ENCODE data around the gene OFD1.

OFD1 gene

DNA sequence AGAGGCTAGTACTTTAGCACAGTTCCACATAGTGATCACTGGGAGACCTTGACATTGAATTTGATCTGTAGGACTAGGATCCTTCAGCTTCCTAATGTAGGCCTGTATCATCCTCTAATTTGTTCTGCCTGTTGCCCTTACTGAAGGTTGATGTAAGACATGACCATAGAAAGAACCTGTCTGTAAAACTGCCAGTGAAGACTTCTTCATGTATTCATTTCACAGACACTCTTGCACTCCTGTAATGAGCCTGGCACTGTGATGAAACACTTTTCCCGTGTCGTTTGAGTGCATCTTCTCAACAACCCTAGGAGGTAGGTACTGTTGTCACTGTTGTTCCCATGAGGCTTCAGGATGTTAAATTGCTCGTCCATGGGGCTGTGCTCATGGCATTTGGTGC is 31.0 kb upstream of the OFD1 start:
- no CpG with 5 or more reads among the region's 3 CpGs for WGBS (ENCODE audit: extremely low coverage, insufficient coverage, insufficient read length)
- H2AK5ac ChIP-seq (ENCODE audit: low read length), result no peak overlapping the region
- H3K4me2 ChIP-seq (ENCODE audit: low read length), result no peak overlapping the region
- H3K79me2 ChIP-seq (ENCODE audit: control insufficient read depth, insufficient read depth, low read length, poor library complexity), result peaks cover 3% of the 10 kb centered on the region
- H3K9ac ChIP-seq (ENCODE audit: low read length), result no peak overlapping the region
- H4K8ac ChIP-seq (ENCODE audit: low read depth, low read length), result no peak overlapping the region
- H3K9me3 ChIP-seq (ENCODE audit: insufficient read depth, low read depth, low read length), result no peaks in the 10 kb centered on the region
- no peak overlapping the region for H3K18ac ChIP-seq (ENCODE audit: low read length)
- H3K4ac ChIP-seq (ENCODE audit: low read depth, low read length), result peak overlapping the region; percentile 22
- H3K4me1 ChIP-seq (ENCODE audit: control insufficient read depth in 1 of 2, insufficient read depth in 2 of 2, low read length in 2 of 2), result no peaks in the 10 kb centered on the region
- no peak overlapping the region for H2BK120ac ChIP-seq (ENCODE audit: insufficient read depth, low read length, poor library complexity)
- H3K79me1 ChIP-seq (ENCODE audit: low read length), result no peaks in the 10 kb centered on the region
- H4K12ac ChIP-seq (ENCODE audit: low read depth, low read length), result no peak overlapping the region
- H4K91ac ChIP-seq (ENCODE audit: low read depth, low read length), result no peak overlapping the region
- H2AFZ ChIP-seq (ENCODE audit: insufficient read depth, low read length, poor library complexity), result no peak overlapping the region
- H2BK5ac ChIP-seq (ENCODE audit: low read depth, low read length, poor library complexity), result no peak overlapping the region
- no peak overlapping the region for H2BK12ac ChIP-seq (ENCODE audit: low read length)
- DNase-seq, result no peak
- no peaks in the 10 kb centered on the region for H3K27me3 ChIP-seq (ENCODE audit: insufficient read depth, low read length)
- no peak overlapping the region for H3K23ac ChIP-seq (ENCODE audit: low read length)
- H3K27ac ChIP-seq (ENCODE audit: low read depth, low read length), result no peak overlapping the region
- H3K4me3 ChIP-seq (ENCODE audit: low read depth, low read length), result no peak overlapping the region
- peaks cover 5 to 9% of the 10 kb centered on the region in 2 experiments for H3K36me3 ChIP-seq (ENCODE audit: control insufficient read depth in 1 of 2, insufficient read depth in 2 of 2, low read length in 2 of 2)
- no peak overlapping the region for H3K14ac ChIP-seq (ENCODE audit: low read length)

DNA sequence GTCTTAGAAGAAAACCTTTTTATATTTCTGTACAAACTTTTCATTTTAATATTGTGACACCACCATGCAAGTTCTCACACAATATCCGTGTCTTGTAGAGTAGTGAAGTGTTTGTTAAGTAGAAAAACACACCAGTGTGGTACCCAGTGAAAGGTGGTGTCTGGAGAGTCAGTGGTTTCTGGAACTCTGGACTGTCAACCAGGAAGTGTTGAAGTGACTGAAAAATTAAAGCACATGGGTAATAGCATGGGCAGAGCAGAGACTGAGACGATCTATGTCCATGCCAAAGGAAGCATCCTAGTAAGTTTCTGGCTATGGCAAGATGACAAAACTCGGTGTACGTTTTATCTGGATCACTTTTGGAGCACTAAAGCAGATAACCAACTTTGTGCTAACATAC is 23.4 kb upstream of the OFD1 start:
- peaks cover 12 to 13% of the 10 kb centered on the region in 2 experiments for H3K36me3 ChIP-seq (ENCODE audit: control insufficient read depth in 1 of 2, insufficient read depth in 2 of 2, low read length in 2 of 2)

DNA sequence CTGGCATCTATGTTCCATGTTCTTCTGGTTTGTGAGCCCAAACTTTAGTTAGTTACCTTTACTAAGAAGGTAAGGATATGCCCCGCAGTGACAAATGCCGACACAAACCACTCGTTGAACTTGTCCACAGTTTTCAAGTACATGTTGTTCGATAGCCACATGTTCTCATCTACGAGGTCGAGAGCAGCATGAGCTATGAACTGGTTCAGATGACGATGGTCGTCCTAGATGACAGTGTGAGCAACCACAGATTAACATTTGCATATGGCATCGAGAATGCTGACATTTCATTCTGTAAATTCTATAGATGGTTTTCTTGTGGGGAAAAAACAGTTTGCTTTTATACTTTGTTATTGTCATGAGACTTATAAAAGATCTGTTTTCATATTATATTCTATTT is 18.1 kb upstream of the OFD1 start:
- no peak overlapping the region for H3K18ac ChIP-seq (ENCODE audit: low read length)
- H3K4me2 ChIP-seq (ENCODE audit: low read length), result no peak overlapping the region
- H3K27ac ChIP-seq (ENCODE audit: low read depth, low read length), result no peak overlapping the region
- H3K9ac ChIP-seq (ENCODE audit: low read length), result no peak overlapping the region
- no peak overlapping the region for H2AK5ac ChIP-seq (ENCODE audit: low read length)
- no peak overlapping the region for H4K12ac ChIP-seq (ENCODE audit: low read depth, low read length)
- peaks cover 0 to 4% of the 10 kb centered on the region in 2 experiments for H3K4me1 ChIP-seq (ENCODE audit: control insufficient read depth in 1 of 2, insufficient read depth in 2 of 2, low read length in 2 of 2)
- no peak overlapping the region for H2BK120ac ChIP-seq (ENCODE audit: insufficient read depth, low read length, poor library complexity)
- H4K8ac ChIP-seq (ENCODE audit: low read depth, low read length), result no peak overlapping the region
- H3K79me2 ChIP-seq (ENCODE audit: control insufficient read depth, insufficient read depth, low read length, poor library complexity), result no peaks in the 10 kb centered on the region
- WGBS (ENCODE audit: extremely low coverage, insufficient coverage, insufficient read length), result no CpG with 5 or more reads among the region's 9 CpGs
- H3K9me3 ChIP-seq (ENCODE audit: insufficient read depth, low read depth, low read length), result no peaks in the 10 kb centered on the region
- peaks cover 2% of the 10 kb centered on the region for H3K79me1 ChIP-seq (ENCODE audit: low read length)
- no peak overlapping the region for H3K4me3 ChIP-seq (ENCODE audit: low read depth, low read length)
- no peak overlapping the region for H3K14ac ChIP-seq (ENCODE audit: low read length)
- H2AFZ ChIP-seq (ENCODE audit: insufficient read depth, low read length, poor library complexity), result no peak overlapping the region
- DNase-seq, result no peak
- no peak overlapping the region for H2BK5ac ChIP-seq (ENCODE audit: low read depth, low read length, poor library complexity)
- H3K4ac ChIP-seq (ENCODE audit: low read depth, low read length), result no peak overlapping the region
- peaks cover 3 to 15% of the 10 kb centered on the region in 2 experiments for H3K36me3 ChIP-seq (ENCODE audit: control insufficient read depth in 1 of 2, insufficient read depth in 2 of 2, low read length in 2 of 2)
- no peak overlapping the region for H2BK12ac ChIP-seq (ENCODE audit: low read length)
- H4K91ac ChIP-seq (ENCODE audit: low read depth, low read length), result no peak overlapping the region
- no peaks in the 10 kb centered on the region for H3K27me3 ChIP-seq (ENCODE audit: insufficient read depth, low read length)
- H3K23ac ChIP-seq (ENCODE audit: low read length), result no peak overlapping the region

More for the DNA sequence above, 23.4 kb upstream of the OFD1 start:
- no CpG with 5 or more reads among the region's 4 CpGs for WGBS (ENCODE audit: extremely low coverage, insufficient coverage, insufficient read length)
- H4K12ac ChIP-seq (ENCODE audit: low read depth, low read length), result no peak overlapping the region
- no peak overlapping the region for H4K8ac ChIP-seq (ENCODE audit: low read depth, low read length)
- H3K9ac ChIP-seq (ENCODE audit: low read length), result no peak overlapping the region
- no peak overlapping the region for H3K27ac ChIP-seq (ENCODE audit: low read depth, low read length)
- H3K27me3 ChIP-seq (ENCODE audit: insufficient read depth, low read length), result no peaks in the 10 kb centered on the region
- H3K79me2 ChIP-seq (ENCODE audit: control insufficient read depth, insufficient read depth, low read length, poor library complexity), result no peaks in the 10 kb centered on the region
- no peak overlapping the region for H3K18ac ChIP-seq (ENCODE audit: low read length)
- no peak overlapping the region for H3K4ac ChIP-seq (ENCODE audit: low read depth, low read length)
- H2BK5ac ChIP-seq (ENCODE audit: low read depth, low read length, poor library complexity), result no peak overlapping the region
- no peak overlapping the region for H2BK12ac ChIP-seq (ENCODE audit: low read length)
- H2AK5ac ChIP-seq (ENCODE audit: low read length), result no peak overlapping the region
- no peak overlapping the region for H3K14ac ChIP-seq (ENCODE audit: low read length)
- H3K9me3 ChIP-seq (ENCODE audit: insufficient read depth, low read depth, low read length), result no peaks in the 10 kb centered on the region
- no peak overlapping the region for H3K4me2 ChIP-seq (ENCODE audit: low read length)
- no peaks in the 10 kb centered on the region for H3K79me1 ChIP-seq (ENCODE audit: low read length)
- no peak overlapping the region for H2AFZ ChIP-seq (ENCODE audit: insufficient read depth, low read length, poor library complexity)
- no peak overlapping the region for H3K23ac ChIP-seq (ENCODE audit: low read length)
- H2BK120ac ChIP-seq (ENCODE audit: insufficient read depth, low read length, poor library complexity), result no peak overlapping the region
- H3K4me1 ChIP-seq (ENCODE audit: control insufficient read depth in 1 of 2, insufficient read depth in 2 of 2, low read length in 2 of 2), result no peaks in the 10 kb centered on the region
- DNase-seq, result no peak
- no peak overlapping the region for H4K91ac ChIP-seq (ENCODE audit: low read depth, low read length)
- no peak overlapping the region for H3K4me3 ChIP-seq (ENCODE audit: low read depth, low read length)

DNA sequence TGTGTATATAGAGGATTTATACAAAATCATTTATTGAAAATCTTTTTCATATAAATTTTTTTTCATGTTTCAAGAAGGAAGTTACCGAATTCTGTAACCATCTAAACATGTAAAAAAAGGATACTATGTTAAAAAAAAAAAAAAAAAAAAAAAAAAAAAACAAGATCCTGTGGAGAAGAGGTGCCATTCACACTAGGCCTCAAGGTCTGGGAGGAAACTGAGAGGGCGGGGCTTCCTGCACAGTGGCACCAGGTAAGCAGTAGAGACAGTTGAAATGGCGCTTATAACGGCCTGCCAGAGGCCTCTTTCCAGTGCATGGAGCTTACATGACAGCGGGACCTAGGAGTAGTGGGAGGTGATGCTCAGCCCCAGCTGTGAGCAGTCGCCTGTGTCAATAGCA is 17.6 kb upstream of the OFD1 start:
- no peak overlapping the region for H2BK120ac ChIP-seq (ENCODE audit: insufficient read depth, low read length, poor library complexity)
- no peak for DNase-seq
- peaks cover 0 to 4% of the 10 kb centered on the region in 2 experiments for H3K4me1 ChIP-seq (ENCODE audit: control insufficient read depth in 1 of 2, insufficient read depth in 2 of 2, low read length in 2 of 2)
- H3K4ac ChIP-seq (ENCODE audit: low read depth, low read length), result no peak overlapping the region
- H2BK5ac ChIP-seq (ENCODE audit: low read depth, low read length, poor library complexity), result no peak overlapping the region
- peak overlapping the region; percentile 2 for H4K12ac ChIP-seq (ENCODE audit: low read depth, low read length)
- H2AK5ac ChIP-seq (ENCODE audit: low read length), result no peak overlapping the region
- H2BK12ac ChIP-seq (ENCODE audit: low read length), result no peak overlapping the region
- peak overlapping the region; percentile 19 for H4K91ac ChIP-seq (ENCODE audit: low read depth, low read length)
- no CpG with 5 or more reads among the region's 6 CpGs for WGBS (ENCODE audit: extremely low coverage, insufficient coverage, insufficient read length)
- peaks cover 2 to 11% of the 10 kb centered on the region in 2 experiments for H3K36me3 ChIP-seq (ENCODE audit: control insufficient read depth in 1 of 2, insufficient read depth in 2 of 2, low read length in 2 of 2)
- no peak overlapping the region for H4K8ac ChIP-seq (ENCODE audit: low read depth, low read length)
- H3K23ac ChIP-seq (ENCODE audit: low read length), result no peak overlapping the region
- H3K79me1 ChIP-seq (ENCODE audit: low read length), result peaks cover 2% of the 10 kb centered on the region
- H3K79me2 ChIP-seq (ENCODE audit: control insufficient read depth, insufficient read depth, low read length, poor library complexity), result no peaks in the 10 kb centered on the region
- H3K14ac ChIP-seq (ENCODE audit: low read length), result no peak overlapping the region
- H3K27me3 ChIP-seq (ENCODE audit: insufficient read depth, low read length), result no peaks in the 10 kb centered on the region
- no peak overlapping the region for H3K18ac ChIP-seq (ENCODE audit: low read length)
- H3K4me2 ChIP-seq (ENCODE audit: low read length), result no peak overlapping the region
- no peak overlapping the region for H2AFZ ChIP-seq (ENCODE audit: insufficient read depth, low read length, poor library complexity)
- H3K4me3 ChIP-seq (ENCODE audit: low read depth, low read length), result no peak overlapping the region
- H3K9me3 ChIP-seq (ENCODE audit: insufficient read depth, low read depth, low read length), result no peaks in the 10 kb centered on the region
- H3K9ac ChIP-seq (ENCODE audit: low read length), result no peak overlapping the region
- H3K27ac ChIP-seq (ENCODE audit: low read depth, low read length), result no peak overlapping the region
